KMS-11 (cell line): Measurements from ENCODE around the gene KRT4.
"Not testable (repeated sequence)": the region's sequence is repeated elsewhere in the genome, so short reads cannot be mapped to it uniquely, and the experiment has no call there.

Experiments
- H2AFZ ChIP-seq: fragments of 200-600 bp; sonication (generic); 2 replicates; pipeline ENCODE4 v1.6.1; 2016; ENCODE audit warnings: antibody characterized with exemption, mixed run types, low read depth
- H3K27ac ChIP-seq: fragments of 200-600 bp; sonication (generic); 2 replicates; pipeline ENCODE4 v1.6.1; 2016; ENCODE audit warnings: mild to moderate bottlenecking, mixed run types
- H3K27me3 ChIP-seq: fragments of 200-600 bp; sonication (generic); 2 replicates; pipeline ENCODE4 v1.6.1; 2017; ENCODE audit warnings: mild to moderate bottlenecking, low read depth, mixed run types, moderate library complexity; ENCODE audit not compliant: insufficient read depth
- H3K36me3 ChIP-seq: fragments of 200-600 bp; sonication (generic); 2 replicates; pipeline ENCODE4 v1.6.1; 2017; ENCODE audit warnings: mild to moderate bottlenecking, mixed run types; ENCODE audit not compliant: insufficient read depth
- H3K4me1 ChIP-seq: fragments of 200-600 bp; sonication (generic); 2 replicates; pipeline ENCODE4 v1.6.1; 2016; ENCODE audit warnings: mild to moderate bottlenecking, low read depth, mixed run types; ENCODE audit not compliant: poor library complexity, severe bottlenecking
- H3K4me2 ChIP-seq: fragments of 200-600 bp; sonication (generic); 2 replicates; pipeline ENCODE4 v1.7.0; 2016; ENCODE audit warnings: mild to moderate bottlenecking, mixed run types
- H3K4me3 ChIP-seq: fragments of 200-600 bp; sonication (generic); IDR thresholded peaks from 2 replicates; pipeline ENCODE4 v1.6.1; 2017; ENCODE audit warnings: low read depth, low read length, mixed read lengths; ENCODE audit not compliant: insufficient read depth
- H3K79me2 ChIP-seq: fragments of 200-600 bp; sonication (generic); 2 replicates; pipeline ENCODE4 v1.6.1; 2016; ENCODE audit warnings: low read depth, mixed run types; ENCODE audit not compliant: insufficient read depth
- H3K9ac ChIP-seq: fragments of 200-600 bp; sonication (generic); 2 replicates; pipeline ENCODE4 v1.6.1; 2016; ENCODE audit warnings: mild to moderate bottlenecking, mixed run types
- H4K20me1 ChIP-seq: fragments of 200-600 bp; sonication (generic); 2 replicates; pipeline ENCODE4 v1.6.1; 2016; ENCODE audit warnings: mild to moderate bottlenecking, mixed run types; ENCODE audit not compliant: insufficient read depth
- TF ChIP-seq, protein P1 (sequence below): fragments of 200-600 bp; sonication (generic); conservative IDR thresholded peaks from 2 replicates; pipeline ENCODE4 v1.6.1; 2017; ENCODE audit warnings: low read depth, mild to moderate bottlenecking, antibody characterized with exemption, low read length, moderate library complexity, mixed read lengths

KRT4 gene

DNA sequence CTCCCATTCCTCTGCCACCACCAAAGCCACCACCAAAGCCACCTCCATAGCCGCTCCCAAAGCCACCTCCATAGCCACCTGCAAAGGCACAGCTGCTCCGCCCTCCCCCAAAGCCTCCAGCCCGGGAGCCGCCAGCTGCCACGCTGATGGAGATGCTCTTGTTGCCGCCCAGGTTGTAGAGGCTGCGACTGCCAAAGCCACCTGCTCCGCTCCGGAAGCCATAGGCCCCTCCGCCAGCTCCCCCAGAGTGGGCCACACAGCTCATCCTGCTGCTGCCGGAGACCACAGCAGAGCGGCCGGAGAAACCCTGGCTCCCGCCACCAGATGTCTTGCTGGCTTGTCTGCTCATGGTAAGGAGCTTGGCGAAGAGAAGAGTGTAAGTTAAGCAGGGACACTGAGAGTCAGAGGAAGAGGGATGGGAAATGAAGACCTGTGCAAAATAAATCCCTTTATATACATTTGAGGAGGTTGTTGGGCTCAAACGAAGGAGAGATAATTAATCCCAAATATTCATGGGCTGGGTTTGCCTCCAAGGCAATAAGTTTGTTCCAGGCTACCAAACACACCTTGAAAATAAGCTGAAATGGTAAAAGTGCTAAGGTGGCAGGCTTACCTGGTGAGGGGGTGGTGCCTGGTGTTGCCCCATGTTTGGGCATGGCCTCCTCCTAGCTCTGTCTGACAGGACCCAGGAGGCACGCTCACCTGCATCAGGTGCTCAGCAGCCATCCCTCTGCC, 18.1 kb downstream of the KRT4 start, which contains the start of gene KRT3:
TSS of gene KRT3 (minus strand) at position 424 of the 735 bp plus-strand sequence. CDS start at position 349, 75 bp downstream.
- Histone ChIP-seq H3K9ac (no peak within 1 kb of the TSS), H2AFZ (no peak within 1 kb of the TSS), H3K4me1 (peaks cover 28% of the 10 kb centered on the region), H3K27ac (no peak within 1 kb of the TSS), H3K79me2 (no peaks in the 10 kb centered on the region), H3K27me3 (peaks cover 6% of the 10 kb centered on the region; the same call in 1 of the 2 replicates), H3K36me3 (no peaks in the 10 kb centered on the region), H4K20me1 (no peaks in the 10 kb centered on the region), H3K4me3 (no peak within 1 kb of the TSS), H3K4me2 (no peak within 1 kb of the TSS)
- TF ChIP-seq, protein P1, sequence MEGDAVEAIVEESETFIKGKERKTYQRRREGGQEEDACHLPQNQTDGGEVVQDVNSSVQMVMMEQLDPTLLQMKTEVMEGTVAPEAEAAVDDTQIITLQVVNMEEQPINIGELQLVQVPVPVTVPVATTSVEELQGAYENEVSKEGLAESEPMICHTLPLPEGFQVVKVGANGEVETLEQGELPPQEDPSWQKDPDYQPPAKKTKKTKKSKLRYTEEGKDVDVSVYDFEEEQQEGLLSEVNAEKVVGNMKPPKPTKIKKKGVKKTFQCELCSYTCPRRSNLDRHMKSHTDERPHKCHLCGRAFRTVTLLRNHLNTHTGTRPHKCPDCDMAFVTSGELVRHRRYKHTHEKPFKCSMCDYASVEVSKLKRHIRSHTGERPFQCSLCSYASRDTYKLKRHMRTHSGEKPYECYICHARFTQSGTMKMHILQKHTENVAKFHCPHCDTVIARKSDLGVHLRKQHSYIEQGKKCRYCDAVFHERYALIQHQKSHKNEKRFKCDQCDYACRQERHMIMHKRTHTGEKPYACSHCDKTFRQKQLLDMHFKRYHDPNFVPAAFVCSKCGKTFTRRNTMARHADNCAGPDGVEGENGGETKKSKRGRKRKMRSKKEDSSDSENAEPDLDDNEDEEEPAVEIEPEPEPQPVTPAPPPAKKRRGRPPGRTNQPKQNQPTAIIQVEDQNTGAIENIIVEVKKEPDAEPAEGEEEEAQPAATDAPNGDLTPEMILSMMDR: no peak

DNA sequence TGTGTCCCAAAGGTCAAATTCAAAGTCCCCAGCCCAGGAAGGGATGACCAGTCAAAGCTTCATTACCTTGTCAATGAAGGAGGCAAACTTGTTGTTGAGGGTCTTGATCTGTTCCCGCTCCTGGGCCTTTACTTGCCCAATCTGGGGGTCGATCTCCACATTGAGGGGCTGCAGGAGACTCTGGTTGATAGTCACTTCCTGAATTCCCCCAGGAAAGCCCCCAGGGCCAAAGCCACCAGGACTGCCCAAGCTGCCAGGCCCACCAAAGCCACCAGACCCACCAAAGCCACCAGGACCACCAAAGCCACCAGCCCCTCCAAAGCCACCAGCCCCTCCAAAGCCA, 18.6 kb downstream of the KRT4 start:
- H3K36me3 ChIP-seq: not testable (repeated sequence)
- H3K4me1 ChIP-seq: peaks cover 28% of the 10 kb centered on the region

DNA sequence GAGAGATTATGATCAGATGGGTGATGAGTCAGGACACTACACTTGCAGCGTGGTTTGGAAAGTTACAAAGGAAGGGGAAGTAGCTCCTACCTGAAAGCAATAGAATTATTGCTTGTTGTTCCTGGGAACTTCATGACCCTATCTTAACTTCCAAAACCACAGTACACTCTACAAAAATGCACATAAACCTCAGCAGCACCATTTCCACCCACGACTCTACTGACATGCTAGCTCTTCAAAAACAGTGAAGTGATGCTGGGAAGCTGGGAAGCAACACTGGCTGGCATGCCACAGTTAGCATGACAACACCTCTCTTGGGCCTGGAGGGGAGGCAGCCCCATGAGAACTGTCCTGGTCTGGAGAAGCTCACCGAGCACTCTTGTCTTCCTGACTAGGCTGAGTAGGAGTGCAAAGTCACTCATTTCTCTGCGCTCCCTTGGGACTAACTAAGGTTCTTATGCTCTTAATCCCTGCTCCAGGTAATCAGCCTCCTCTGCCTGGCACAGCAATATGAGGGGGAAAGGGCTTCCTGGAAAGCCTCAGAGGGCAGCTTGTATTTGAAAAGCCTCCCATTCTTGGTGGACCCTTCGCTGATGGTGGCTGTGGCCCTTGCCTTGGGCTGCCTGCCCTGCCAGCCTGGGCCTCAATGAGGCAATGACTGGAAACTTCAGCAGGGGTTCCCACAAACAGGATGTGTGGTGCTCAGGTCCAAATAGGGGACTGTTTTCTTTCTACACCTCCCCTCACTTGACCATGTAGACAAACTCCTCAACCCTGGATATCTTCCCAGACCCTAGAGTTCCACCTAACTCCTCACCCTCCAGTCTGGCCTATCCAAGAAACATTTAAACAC, 19.2 kb downstream of the KRT4 start:
- Histone ChIP-seq H3K36me3 (no peaks in the 10 kb centered on the region), H2AFZ (no peak overlapping the region), H3K4me3 (no peak overlapping the region), H3K4me2 (no peak overlapping the region), H4K20me1 (no peaks in the 10 kb centered on the region), H3K27me3 (peaks cover 6% of the 10 kb centered on the region; the same call in 1 of the 2 replicates), H3K9ac (no peak overlapping the region), H3K79me2 (no peaks in the 10 kb centered on the region), H3K4me1 (peaks cover 28% of the 10 kb centered on the region), H3K27ac (no peak overlapping the region)
- TF ChIP-seq, protein P1: no peak

More for the DNA sequence above, 18.6 kb downstream of the KRT4 start:
- H4K20me1 ChIP-seq, H3K4me3 ChIP-seq, H3K4me2 ChIP-seq, H3K27me3 ChIP-seq, H3K9ac ChIP-seq, H2AFZ ChIP-seq, H3K27ac ChIP-seq, H3K79me2 ChIP-seq: not testable (repeated sequence)

DNA sequence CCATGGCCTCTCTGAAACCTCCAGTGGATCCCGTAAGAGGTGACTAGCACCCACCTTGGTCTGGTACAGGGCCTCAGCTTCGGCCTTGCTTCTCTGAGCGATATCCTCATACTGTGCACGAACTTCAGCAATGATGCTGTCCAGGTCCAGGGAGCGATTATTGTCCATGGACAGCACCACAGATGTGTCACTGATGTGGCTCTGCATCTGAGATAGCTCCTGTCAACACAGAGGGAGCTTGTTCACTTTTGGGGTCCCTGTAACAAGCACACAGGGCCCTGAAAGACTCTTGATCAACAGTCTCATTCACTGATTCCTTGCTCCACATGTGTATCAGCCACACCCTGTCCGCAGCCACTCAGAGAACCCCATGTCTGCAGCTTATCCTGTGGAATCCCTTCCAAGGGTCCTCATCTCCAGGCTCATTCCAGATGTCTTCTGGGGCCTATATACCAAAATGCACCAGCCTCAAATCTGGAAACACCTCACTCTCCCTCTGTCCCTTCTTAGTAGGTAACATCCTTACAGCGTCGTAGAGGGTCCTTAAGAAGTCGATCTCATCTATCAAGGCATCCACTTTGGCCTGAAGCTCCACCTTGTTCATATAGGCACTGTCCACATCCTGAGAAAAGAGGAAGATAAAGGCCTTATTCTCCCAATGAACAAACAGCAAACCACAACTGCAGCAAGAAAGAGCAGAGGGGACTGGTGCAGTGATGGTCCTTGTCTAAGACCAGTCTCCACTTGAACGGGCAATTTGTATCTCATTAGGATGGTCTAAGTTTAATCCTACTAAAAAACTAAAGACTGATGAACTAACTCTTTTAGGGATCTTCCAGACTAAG, 21.5 kb downstream of the KRT4 start:
- H4K20me1 ChIP-seq: no peaks in the 10 kb centered on the region
- peak overlapping the region; percentile 10; the same call in 1 of the 2 replicates for H3K27ac ChIP-seq
- peak overlapping the region; percentile 20; the same call in 1 of the 2 replicates for H3K4me2 ChIP-seq
- H3K27me3 ChIP-seq: peaks cover 8% of the 10 kb centered on the region
- peaks cover 28% of the 10 kb centered on the region for H3K4me1 ChIP-seq
- no peak overlapping the region for H3K9ac ChIP-seq
- TF ChIP-seq, protein P1: no peak
- H3K79me2 ChIP-seq: no peaks in the 10 kb centered on the region
- H2AFZ ChIP-seq: no peak overlapping the region
- no peak overlapping the region for H3K4me3 ChIP-seq
- no peaks in the 10 kb centered on the region for H3K36me3 ChIP-seq
